Measurements from ENCODE around the gene ACSM6. TPM values are rescaled to one million over a fixed set of nuclear protein-coding genes. Genes with fewer than 3 reads are reported as not detected.

The ACSM6 gene
- polyA plus RNA-seq, 1 of the 3 experiments (the other 2 are of a cell fraction), result not detected

DNA sequence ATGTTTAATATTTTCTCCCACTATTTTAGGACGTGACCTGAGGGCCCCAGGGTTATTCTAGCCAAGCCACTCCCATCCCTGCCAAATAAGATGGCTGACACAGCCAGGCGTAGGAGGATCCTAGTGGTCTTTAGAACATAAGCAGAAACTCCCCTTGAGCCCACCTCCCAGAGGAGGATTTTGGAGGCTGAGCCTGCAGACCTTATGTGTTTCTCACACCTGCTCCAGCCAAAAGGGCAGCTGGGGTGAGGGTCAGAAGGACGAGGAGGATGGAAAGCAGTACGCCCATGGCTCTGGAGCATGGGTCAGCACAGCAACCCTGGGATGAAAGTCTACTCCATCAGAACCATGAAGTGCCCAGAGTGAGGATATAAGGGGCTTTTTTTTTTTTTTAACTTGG is 56.8 kb downstream of the ACSM6 start:
- Histone ChIP-seq H3K4me2 (no peak overlapping the region), H3K9ac (no peak overlapping the region), H3K9me2 (no peaks in the 10 kb centered on the region), H3K4me1 (ENCODE audit: control insufficient read depth in 1 of 2, insufficient read depth in 2 of 2, low read depth in 1 of 2, low read length in 1 of 2) (peaks cover 2 to 8% of the 10 kb centered on the region in 2 experiments; a peak in 3 of 4 replicates), H3K9me3 (no peaks in the 10 kb centered on the region), H3K36me3 (replicated peaks in 1 of 2; ENCODE audit: control insufficient read depth in 1 of 2, insufficient read depth in 2 of 2, low read length in 1 of 2) (peaks cover 4 to 11% of the 10 kb centered on the region in 2 experiments), H2AFZ (ENCODE audit: low read depth) (no peak overlapping the region), H3K27me3 (ENCODE audit: insufficient read depth) (no peaks in the 10 kb centered on the region), H3K79me2 (ENCODE audit: insufficient read depth) (peaks cover 41% of the 10 kb centered on the region; the same call in 1 of the 2 replicates), H4K20me1 (ENCODE audit: insufficient read depth) (no peaks in the 10 kb centered on the region), H3K27ac (ENCODE audit: low read depth in 2 of 2, low read length in 1 of 2) (no peak overlapping the region), H3F3A (replicated peaks; ENCODE audit: insufficient read depth) (peaks cover 25% of the 10 kb centered on the region), H3K4me3 (ENCODE audit: low read depth in 2 of 2, low read length in 1 of 2) (no peak overlapping the region)
- ChIA-PET CTCF (interaction anchor here (0.7 to 14.1 kb wide), 3 partner anchors 8 to 112 kb away, joined by 3 to 404 read pairs (median 5); no protein-coding TSS in a partner anchor), POLR2A (no interaction called here)
- TF ChIP-seq TCF12 (IDR thresholded peaks at IDR 0.05) (no peak), RXRA (IDR thresholded peaks at IDR 0.05; ENCODE audit: borderline replicate concordance, low read depth) (no peak), SIN3A (IDR thresholded peaks at IDR 0.05; ENCODE audit: borderline replicate concordance, low read depth, low read length) (no peak), ZBTB33 (IDR thresholded peaks at IDR 0.05; ENCODE audit: borderline replicate concordance, low read depth) (no peak), IRF3 (IDR thresholded peaks at IDR 0.05; ENCODE audit: low read depth, low read length) (no peak), MEF2A (IDR thresholded peaks at IDR 0.05; ENCODE audit: borderline replicate concordance, low read depth) (no peak), MXI1 (IDR thresholded peaks at IDR 0.05; ENCODE audit: low read depth, low read length) (no peak), FOXJ3 (CRISPR knock-in tag; IDR thresholded peaks at IDR 0.05) (no peak), POLR2AphosphoS5 (IDR thresholded peaks at IDR 0.05; ENCODE audit: low read depth, low read length) (no peak), TAF1 (IDR thresholded peaks at IDR 0.05; ENCODE audit: borderline replicate concordance, low read depth, low read length) (no peak), ELF1 (IDR thresholded peaks at IDR 0.05) (no peak), NRF1 (IDR thresholded peaks at IDR 0.05; ENCODE audit: low read depth, low read length) (no peak), TEAD4 (IDR thresholded peaks at IDR 0.05; ENCODE audit: borderline replicate concordance, insufficient read depth) (no peak), GABPA (IDR thresholded peaks at IDR 0.05; ENCODE audit: low read depth) (no peak), SMC3 (IDR thresholded peaks at IDR 0.05; ENCODE audit: low read depth, low read length) (no peak), EZH2phosphoT487 (IDR thresholded peaks at IDR 0.05; ENCODE audit: borderline replicate concordance, low read depth) (no peak), FOSL2 (IDR thresholded peaks at IDR 0.05; ENCODE audit: borderline replicate concordance, low read depth) (no peak)
- TF ChIP-seq, protein P1, sequence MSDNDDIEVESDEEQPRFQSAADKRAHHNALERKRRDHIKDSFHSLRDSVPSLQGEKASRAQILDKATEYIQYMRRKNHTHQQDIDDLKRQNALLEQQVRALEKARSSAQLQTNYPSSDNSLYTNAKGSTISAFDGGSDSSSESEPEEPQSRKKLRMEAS (IDR thresholded peaks at IDR 0.05; ENCODE audit: low read depth), result no peak
- TF ChIP-seq, protein P2, sequence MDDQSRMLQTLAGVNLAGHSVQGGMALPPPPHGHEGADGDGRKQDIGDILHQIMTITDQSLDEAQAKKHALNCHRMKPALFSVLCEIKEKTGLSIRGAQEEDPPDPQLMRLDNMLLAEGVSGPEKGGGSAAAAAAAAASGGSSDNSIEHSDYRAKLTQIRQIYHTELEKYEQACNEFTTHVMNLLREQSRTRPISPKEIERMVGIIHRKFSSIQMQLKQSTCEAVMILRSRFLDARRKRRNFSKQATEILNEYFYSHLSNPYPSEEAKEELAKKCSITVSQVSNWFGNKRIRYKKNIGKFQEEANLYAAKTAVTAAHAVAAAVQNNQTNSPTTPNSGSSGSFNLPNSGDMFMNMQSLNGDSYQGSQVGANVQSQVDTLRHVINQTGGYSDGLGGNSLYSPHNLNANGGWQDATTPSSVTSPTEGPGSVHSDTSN (IDR thresholded peaks at IDR 0.05), result no peak
- DNase-seq, result no peak
- 98% methylated on average over 4 of the region's 4 CpGs for WGBS (ENCODE audit: low lambda C conversion rate)
